ENCODE data around the gene THSD7A. TPM values are rescaled to one million over a fixed set of nuclear protein-coding genes. Genes with fewer than 3 reads are reported as not detected.

The THSD7A gene
- total and polyA plus RNA-seq, 8 donors: 3.7 to 20.8 (median 17.8) TPM

- H3K9me3 ChIP-seq: peaks cover 0 to 36% of the 10 kb centered on the region in 2 donors
- no peaks in the 10 kb centered on the region for H3K27me3 ChIP-seq
- H3K36me3 ChIP-seq: no peaks in the 10 kb centered on the region
- H3K27ac ChIP-seq: no peak overlapping the region
- DNase-seq: no peak
- ATAC-seq: no peak
- no peaks in the 10 kb centered on the region for H3K4me1 ChIP-seq
- no peak overlapping the region for H3K4me3 ChIP-seq
- intact Hi-C loops (cut with DNase I): no loop called here
- TF ChIP-seq CTCF (IDR thresholded peaks at IDR 0.05): no peak
Observed at GRCh38 chr7:11505471-11505985, 326.5 kb downstream of the THSD7A start.

- H3K27ac ChIP-seq: no peak overlapping the region
- no peaks in the 10 kb centered on the region for H3K9me3 ChIP-seq
- no peaks in the 10 kb centered on the region for H3K27me3 ChIP-seq
- peak in 2 of 4 donors; percentile 75 to 76 for DNase-seq
- peak; percentile 41 for ATAC-seq
- intact Hi-C loops (cut with DNase I): no loop called here
- TF ChIP-seq CTCF (IDR thresholded peaks at IDR 0.05): no peak
- no peaks in the 10 kb centered on the region for H3K4me1 ChIP-seq
- no peak overlapping the region for H3K4me3 ChIP-seq
- H3K36me3 ChIP-seq: no peaks in the 10 kb centered on the region
Observed at GRCh38 chr7:11492307-11492706, 339.7 kb downstream of the THSD7A start.

GRCh38 chr7:11491811-11492210 is 340.2 kb downstream of the THSD7A start:
- Histone ChIP-seq H3K4me1 (no peaks in the 10 kb centered on the region), H3K27ac (no peak overlapping the region), H3K9me3 (no peaks in the 10 kb centered on the region), H3K36me3 (no peaks in the 10 kb centered on the region), H3K4me3 (no peak overlapping the region), H3K27me3 (no peaks in the 10 kb centered on the region)
- ATAC-seq (no peak), DNase-seq (no peak)
- no peak for TF ChIP-seq CTCF (IDR thresholded peaks at IDR 0.05)
- intact Hi-C loops (cut with DNase I): no loop called here

GRCh38 chr7:11489280-11489679 is 342.7 kb downstream of the THSD7A start:
- intact Hi-C loops (cut with DNase I): no loop called here
- no peak overlapping the region for H3K4me3 ChIP-seq
- no peak for TF ChIP-seq CTCF (IDR thresholded peaks at IDR 0.05)
- no peaks in the 10 kb centered on the region for H3K4me1 ChIP-seq
- no peaks in the 10 kb centered on the region for H3K9me3 ChIP-seq
- no peaks in the 10 kb centered on the region for H3K36me3 ChIP-seq
- no peak for DNase-seq
- no peak for ATAC-seq
- no peaks in the 10 kb centered on the region for H3K27me3 ChIP-seq
- no peak overlapping the region for H3K27ac ChIP-seq

- intact Hi-C loops (cut with DNase I): no loop called here
- ATAC-seq: no peak
Observed at GRCh38 chr7:11486271-11486670, 345.7 kb downstream of the THSD7A start.

More at GRCh38 chr7:11486271-11486670, 345.7 kb downstream of the THSD7A start:
- H3K27ac ChIP-seq: no peak overlapping the region
- no peak for TF ChIP-seq CTCF (IDR thresholded peaks at IDR 0.05)
- H3K9me3 ChIP-seq: no peaks in the 10 kb centered on the region
- H3K4me3 ChIP-seq: no peak overlapping the region
- no peaks in the 10 kb centered on the region for H3K36me3 ChIP-seq
- H3K4me1 ChIP-seq: no peaks in the 10 kb centered on the region
- H3K27me3 ChIP-seq: no peaks in the 10 kb centered on the region
- no peak for DNase-seq
